NCI-H1417 treated with DMSO at 0.1 percent for 48 hours (cell line): ENCODE measurements around the gene MGAT3.
"Not testable (repeated sequence)": the region's sequence is repeated elsewhere in the genome, so short reads cannot be mapped to it uniquely, and the experiment has no call there.

Experiments used
- DNase-seq: peaks from one replicate; lab custom pipeline; 2025; lab: John Stamatoyannopoulos, UW

The MGAT3 gene

GRCh38 chr22:39456522-39457197, at the start of gene MGAT3:
Gene MGAT3, plus strand, starts transcription at chr22:39457012. Its CDS starts 30,336 bp downstream, at chr22:39487348.
- DNase-seq: no peak

- no peak for DNase-seq
These were observed 48.6 kb upstream of the MGAT3 start for GRCh38 chr22:39408173-39408572.

DNA sequence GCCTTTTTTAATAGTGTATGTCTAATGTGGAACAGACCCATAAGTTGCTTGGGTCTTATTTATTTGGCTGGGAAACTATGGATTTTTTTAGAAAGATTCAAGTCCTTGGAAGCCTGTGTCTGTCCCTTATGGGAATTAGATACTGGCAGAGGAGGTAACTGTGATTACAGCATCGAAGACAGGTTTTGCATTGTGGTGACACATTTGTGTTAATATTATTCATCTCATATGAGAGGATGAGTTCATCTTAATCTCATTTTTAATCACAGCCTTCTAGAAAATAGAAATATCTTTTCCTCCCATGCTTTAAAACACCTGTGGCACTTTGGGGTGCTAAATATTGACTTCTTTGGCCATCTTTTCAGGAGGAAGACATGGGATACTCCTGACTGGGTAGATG, 48.0 kb upstream of the MGAT3 start:
- DNase-seq: no peak

DNA sequence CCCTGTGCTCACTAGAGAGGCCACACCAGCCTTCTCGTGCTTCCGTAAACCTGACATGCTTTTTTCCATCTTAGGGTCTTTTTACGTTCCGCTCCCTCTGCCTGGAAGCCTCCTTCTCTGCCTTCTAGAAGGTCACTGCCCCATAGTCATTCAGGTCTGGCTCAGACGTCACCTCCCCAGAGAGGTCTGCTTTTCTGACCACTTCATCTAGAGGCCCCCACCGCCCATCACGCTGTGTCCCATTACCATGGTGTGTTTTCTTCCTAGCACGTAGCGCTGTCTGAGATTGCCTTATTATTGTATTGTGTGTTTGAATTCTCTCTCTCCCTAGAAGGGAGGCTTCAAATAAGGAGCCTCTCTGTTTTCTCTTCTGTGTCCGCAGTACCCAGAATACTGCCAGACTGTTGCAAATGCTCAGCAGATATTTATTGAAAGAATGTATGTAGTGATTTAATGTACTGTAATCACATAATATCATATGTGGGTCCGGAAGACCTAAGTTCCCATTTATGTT, 47.2 kb upstream of the MGAT3 start:
- no peak for DNase-seq

GRCh38 chr22:39410264-39410663, 46.5 kb upstream of the MGAT3 start:
- DNase-seq: no peak

DNA sequence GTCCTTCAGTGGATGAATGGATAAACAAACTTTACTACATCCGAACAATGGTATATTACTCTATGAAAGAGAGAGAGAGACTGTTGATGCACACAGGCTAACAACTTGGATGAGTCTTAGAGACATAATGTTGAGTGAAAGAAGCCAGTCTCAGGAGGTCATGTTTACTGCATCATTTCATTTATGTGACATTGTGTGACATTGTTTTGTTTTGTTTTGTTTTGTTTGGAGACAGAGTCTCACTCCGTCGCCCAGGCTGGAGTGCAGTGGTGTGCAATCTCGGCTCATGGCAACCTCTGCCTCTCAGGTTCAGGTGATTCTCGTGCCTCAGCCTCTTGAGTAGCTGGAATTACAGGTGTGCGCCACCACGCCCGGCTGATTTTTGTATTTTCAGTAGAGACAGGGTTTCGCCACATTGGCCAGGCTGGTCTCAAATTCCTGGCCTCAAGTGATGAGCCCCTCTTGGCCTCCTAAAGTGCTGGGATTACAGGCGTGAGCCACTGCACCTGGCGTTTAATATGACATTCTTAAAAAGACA, 44.9 kb upstream of the MGAT3 start:
- not testable (repeated sequence) for DNase-seq

DNA sequence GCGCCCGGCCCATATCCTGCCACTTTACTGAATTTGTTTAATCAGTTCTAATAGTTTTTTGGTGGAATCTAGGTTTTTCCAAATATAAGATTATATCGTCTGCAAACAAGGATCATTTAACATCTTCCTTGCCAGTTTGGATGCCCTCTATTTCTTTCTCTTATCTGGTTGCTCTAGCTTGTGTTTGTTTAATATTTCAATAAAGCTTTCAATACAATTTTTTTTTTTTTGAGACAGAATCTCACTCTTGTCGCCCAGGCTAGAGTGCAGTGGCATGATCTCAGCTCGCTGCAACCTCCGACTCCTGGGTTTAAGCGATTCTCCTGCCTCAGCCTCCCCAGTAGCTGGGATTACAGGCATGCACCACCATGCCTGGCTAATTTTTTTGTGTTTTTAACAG, 43.6 kb upstream of the MGAT3 start:
- not testable (repeated sequence) for DNase-seq

DNA sequence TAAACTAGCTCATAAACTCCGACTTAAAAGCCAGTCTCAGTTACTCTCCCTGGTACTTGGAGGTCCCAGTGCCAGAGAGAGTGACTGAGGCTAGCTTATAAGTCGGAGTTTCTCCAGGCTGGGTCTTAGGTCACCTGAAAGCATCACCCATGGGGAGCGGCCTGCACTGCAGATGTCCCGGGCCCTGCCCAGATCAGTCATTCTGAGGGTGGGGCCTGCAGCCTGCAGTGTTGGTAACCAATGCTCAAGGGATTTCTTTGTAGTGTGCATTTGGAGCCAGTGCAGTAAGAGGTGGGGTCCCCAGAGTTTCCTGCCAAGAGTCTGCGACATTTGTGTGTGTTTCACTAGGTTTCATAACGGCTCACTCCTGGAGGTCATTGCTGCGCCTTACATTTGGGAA, 42.4 kb upstream of the MGAT3 start:
- no peak for DNase-seq

GRCh38 chr22:39414886-39415285, 41.9 kb upstream of the MGAT3 start:
- no peak for DNase-seq

- no peak for DNase-seq
These were observed 41.3 kb upstream of the MGAT3 start for GRCh38 chr22:39415506-39415905.

GRCh38 chr22:39416319-39416718, 40.5 kb upstream of the MGAT3 start:
- DNase-seq: no peak

DNA sequence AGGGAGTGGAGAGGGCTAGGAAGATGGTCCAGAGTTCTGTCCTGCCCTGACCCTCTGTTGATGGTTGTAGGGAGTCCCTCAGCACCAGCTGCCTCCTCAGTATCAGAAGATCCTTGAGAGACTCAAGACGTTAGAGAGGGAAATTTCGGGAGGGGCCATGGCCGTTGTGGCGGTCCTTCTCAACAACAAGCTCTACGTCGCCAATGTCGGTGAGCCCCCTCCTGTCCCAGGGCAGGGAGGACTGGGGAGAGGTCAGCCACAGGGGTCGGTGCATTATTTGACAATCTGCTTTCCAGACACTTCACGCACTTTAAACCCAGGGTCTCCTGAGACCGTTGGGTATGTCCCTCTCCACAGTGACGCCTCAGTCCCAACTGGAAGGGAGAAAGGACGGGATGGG, 39.2 kb upstream of the MGAT3 start:
- DNase-seq: no peak

DNA sequence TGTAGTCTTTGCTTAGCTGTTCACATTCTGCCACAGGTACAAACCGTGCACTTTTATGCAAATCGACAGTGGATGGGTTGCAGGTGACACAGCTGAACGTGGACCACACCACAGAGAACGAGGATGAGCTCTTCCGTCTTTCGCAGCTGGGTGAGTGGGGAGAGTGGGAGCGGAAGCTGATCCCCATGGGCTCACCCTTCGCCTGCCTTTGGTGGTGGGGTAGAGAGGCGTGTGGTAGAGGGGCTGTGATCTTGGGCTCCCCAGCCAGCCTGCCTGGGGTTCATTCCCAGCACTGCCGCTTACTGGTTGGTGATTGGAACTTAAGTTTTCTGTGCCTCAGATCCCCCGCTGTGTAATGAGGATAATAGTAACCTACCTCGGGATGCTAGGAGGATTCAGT, 38.1 kb upstream of the MGAT3 start:
- no peak for DNase-seq

DNA sequence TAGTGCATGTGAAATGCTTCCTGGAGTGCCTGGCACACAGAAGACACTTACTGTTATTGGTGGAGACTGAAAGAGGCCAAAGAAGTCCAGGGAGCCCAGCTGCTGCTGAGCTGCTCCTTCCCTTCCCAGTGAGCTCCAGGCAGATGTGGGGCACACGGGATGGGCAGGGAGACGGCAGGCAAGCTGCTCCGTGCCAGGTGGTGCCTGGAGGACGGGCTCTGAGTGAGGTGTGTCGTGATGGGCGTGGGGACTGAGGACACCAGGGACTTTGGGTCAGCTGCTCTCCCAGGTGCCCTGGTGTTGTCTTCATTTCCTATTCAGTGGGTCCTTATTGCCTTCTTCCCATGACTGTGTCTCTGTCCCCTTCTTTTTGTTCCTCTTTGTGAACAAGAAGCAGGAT, 37.7 kb upstream of the MGAT3 start:
- DNase-seq: no peak

DNA sequence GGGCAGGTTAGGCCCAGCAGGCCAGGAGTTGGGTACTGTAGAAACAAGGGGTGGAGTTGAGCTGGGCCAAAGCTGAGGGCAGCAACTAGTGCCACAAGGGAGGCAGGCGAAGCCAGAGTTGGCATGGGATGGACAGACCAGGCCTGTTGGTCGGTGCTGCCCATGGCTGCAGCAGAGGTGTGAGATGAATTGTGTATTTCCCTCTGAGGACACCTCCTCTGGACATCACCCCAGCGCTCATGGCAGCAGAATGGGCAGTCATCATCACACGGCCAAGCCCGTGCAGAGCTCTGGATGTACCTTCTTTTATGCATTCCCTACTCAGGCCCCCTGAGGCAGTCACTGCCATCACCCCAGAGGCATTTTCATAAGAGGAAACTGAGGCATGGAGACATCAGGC, 36.9 kb upstream of the MGAT3 start:
- DNase-seq: no peak

GRCh38 chr22:39421691-39422090, 35.1 kb upstream of the MGAT3 start:
- no peak for DNase-seq

- no peak for DNase-seq
These were observed 34.7 kb upstream of the MGAT3 start for GRCh38 chr22:39422101-39422500.

DNA sequence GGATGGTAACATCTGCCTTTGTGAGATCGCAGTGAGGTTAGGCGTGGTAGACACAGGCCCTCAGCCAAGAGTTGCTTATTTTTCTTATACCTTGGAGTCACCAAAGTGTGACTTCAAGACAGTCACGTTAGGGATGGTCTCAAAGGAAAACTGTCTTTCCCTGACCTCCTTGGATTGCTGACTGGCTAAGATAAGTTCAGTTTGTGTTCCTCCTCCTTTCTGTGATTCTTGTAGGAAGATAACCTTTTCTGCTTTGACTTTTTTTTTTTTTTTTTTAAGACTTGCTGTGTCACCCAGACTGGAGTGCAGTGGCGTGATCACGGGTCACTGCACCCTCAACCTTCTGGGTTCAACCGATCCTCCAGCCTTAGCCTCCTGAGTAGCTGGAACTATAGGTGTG, 34.1 kb upstream of the MGAT3 start:
- DNase-seq: no peak

GRCh38 chr22:39423976-39424375, 32.8 kb upstream of the MGAT3 start:
- no peak for DNase-seq

DNA sequence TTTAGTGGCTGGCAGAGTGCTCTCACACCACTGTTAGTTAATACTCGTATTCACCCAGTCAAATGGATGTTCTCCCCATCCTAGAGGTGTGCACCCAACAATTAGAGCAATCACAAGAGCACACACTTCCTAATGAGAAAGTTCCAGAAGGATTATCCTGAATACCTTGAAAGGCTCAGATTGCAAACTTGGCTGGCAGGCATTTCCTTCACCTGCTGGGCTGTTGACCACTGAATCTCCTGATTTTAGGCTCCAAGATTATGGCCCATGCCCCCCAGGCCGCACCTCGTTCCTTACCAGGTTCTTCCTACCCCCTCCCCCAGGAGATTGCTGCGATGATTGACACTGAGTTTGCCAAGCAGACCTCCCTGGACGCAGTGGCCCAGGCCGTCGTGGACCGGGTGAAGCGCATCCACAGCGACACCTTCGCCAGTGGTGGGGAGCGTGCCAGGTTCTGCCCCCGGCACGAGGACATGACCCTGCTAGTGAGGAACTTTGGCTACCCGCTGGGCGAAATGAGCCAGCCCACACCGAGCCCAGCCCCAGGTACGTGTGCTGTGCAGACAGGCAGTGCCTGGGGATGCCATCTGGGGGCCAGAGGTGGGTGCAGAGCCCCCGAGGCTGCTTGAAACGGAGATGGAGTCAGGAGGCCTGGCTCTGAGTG, 30.3 kb upstream of the MGAT3 start:
- no peak for DNase-seq

DNA sequence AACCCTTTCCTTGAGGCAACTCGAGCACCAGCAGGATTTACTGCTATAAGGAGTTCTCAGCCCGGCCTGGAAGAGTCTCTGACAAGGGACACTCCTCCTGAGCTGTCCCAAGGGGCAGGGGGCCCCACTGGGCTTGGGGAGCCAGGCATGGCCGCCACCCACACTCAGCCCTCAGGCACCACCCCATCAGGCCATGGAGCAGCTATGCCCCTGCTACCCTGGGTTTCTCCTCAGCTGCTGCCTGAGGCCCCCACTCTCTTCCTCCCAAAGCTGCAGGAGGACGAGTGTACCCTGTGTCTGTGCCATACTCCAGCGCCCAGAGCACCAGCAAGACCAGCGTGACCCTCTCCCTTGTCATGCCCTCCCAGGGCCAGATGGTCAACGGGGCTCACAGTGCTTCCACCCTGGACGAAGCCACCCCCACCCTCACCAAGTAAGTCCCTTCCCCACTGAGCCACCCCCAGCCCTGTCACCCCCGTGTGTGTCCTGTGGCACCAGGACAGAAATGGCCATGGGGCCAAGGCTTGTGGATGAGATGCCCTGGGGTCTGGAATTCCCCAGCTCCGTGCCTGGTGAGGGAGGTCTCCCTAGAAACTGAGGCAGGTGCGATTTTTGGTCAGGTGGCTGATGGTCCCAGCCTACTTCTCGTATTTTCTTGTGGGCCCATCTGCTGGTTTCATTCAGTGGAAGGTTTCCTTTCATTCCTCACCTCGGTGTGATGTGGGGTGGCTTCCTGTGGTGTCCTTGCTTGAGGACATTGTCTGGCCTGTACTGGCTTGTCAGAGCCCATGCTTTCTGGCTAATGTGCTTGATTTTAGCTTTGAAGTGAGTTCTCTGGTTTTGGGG, 28.8 kb upstream of the MGAT3 start:
- no peak for DNase-seq

GRCh38 chr22:39428597-39429071, 28.2 kb upstream of the MGAT3 start:
- no peak for DNase-seq
